OCI-LY3 (cell line): ENCODE data around the gene TAF11.

Source experiments
- EZH2phosphoT487 ChIP-seq: fragments of 200-600 bp; shearing (Covaris generic); IDR thresholded peaks from 2 replicates; pipeline ENCODE4 v1.6.1; 2018; ENCODE audit warnings: antibody characterized with exemption, mixed run types, low read depth
- TF ChIP-seq, protein P1 (sequence below): fragments of 200-600, 300-600 bp; sonication (generic); IDR thresholded peaks from 2 replicates; pipeline ENCODE4 v1.5.1; 2014; ENCODE audit warnings: antibody characterized with exemption, low read length, low read depth

DNA sequence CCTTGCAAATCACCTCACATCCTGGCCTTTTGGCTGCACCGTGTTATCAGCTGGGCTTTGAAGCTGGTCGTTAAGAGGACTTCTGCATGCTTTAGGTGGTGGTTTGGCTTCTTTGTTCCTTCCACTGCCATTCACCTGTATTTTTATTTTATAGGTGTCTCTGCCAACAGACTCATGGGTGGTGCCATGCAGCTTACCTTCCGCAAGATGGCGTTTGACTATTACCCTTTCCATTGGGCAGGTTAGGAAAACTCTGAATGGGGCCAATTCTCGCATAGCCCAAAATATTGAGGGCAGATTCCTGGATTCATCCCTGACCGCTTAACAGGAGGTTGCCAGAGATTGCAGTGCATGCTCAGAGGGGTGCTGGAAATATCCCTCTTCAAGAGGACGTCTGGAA lies 32.4 kb downstream of the TAF11 start:
- TF ChIP-seq, protein P1, sequence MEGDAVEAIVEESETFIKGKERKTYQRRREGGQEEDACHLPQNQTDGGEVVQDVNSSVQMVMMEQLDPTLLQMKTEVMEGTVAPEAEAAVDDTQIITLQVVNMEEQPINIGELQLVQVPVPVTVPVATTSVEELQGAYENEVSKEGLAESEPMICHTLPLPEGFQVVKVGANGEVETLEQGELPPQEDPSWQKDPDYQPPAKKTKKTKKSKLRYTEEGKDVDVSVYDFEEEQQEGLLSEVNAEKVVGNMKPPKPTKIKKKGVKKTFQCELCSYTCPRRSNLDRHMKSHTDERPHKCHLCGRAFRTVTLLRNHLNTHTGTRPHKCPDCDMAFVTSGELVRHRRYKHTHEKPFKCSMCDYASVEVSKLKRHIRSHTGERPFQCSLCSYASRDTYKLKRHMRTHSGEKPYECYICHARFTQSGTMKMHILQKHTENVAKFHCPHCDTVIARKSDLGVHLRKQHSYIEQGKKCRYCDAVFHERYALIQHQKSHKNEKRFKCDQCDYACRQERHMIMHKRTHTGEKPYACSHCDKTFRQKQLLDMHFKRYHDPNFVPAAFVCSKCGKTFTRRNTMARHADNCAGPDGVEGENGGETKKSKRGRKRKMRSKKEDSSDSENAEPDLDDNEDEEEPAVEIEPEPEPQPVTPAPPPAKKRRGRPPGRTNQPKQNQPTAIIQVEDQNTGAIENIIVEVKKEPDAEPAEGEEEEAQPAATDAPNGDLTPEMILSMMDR: no peak
- no peak for TF ChIP-seq EZH2phosphoT487
